Activated T-cell treated with anti-CD3 and anti-CD28 coated beads for 24 hours (primary cell): ENCODE measurements around the gene LCN10.
"Not testable (repeated sequence)": the region's sequence is repeated elsewhere in the genome, so short reads cannot be mapped to it uniquely, and the experiment has no call there.

ENCODE experiments used
- DNase-seq: peaks from one replicate; pipeline ENCODE4 v3.0.0-alpha.2; 2020; ENCODE audit warnings: low read depth

The LCN10 gene

GRCh38 chr9:136720251-136720897 lies 22.4 kb downstream of the LCN10 start:
- DNase-seq = no peak

DNA sequence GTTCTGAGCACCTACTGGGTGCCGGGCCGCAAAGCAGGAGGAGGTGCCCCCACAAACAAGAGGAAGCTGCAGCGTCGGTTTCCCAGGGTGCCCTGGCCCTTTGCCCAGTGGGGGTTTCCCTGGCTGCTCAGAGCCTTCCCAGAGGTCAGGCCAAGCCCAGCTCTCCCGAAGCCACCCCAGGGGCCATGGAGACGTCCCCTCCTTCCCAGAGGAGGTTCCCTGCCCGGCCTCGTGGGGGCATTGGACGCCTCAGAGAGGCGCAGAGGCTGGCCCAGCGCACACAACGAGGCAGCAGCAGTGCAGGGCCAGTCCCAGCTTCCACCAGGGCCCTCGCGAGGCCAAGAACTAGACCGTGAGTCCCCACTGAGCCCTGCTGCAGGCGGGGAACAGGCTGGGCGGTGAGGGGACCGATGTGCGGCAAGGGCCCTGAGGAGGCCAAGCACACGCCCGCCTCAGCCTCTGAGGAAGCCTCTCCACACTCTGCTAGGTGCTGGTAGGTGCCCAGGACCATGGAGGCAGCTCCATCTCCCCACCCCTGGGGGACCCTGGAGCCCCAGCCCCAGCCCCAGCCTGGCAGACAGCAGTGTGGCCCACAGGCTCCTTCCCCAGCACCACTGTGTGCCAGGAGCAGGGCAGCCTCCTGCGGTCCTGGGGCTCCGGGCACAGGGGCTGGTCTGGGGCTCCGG lies 23.4 kb downstream of the LCN10 start:
- DNase-seq = no peak

GRCh38 chr9:136718345-136719194 lies 24.2 kb downstream of the LCN10 start:
- DNase-seq = no peak

DNA sequence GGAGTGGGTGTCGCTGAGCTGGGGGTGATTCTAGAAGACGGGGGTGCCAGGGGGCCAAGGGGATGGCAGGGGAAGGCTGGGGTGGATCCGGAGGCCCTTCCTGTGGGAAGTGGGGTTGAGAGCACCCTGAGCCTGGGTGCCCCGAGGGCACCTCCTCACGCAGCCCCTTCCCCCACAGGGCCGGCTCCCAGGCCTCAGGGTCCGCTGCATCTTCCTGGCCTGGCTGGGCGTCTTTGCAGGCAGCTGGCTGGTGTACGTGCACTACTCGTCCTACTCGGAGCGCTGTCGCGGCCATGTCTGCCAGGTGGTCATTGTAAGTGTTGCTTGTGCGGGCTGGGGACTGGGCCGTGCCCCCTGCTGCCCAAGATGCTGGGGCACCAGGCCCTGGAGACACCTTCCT lies 25.3 kb downstream of the LCN10 start:
- no peak for DNase-seq

DNA sequence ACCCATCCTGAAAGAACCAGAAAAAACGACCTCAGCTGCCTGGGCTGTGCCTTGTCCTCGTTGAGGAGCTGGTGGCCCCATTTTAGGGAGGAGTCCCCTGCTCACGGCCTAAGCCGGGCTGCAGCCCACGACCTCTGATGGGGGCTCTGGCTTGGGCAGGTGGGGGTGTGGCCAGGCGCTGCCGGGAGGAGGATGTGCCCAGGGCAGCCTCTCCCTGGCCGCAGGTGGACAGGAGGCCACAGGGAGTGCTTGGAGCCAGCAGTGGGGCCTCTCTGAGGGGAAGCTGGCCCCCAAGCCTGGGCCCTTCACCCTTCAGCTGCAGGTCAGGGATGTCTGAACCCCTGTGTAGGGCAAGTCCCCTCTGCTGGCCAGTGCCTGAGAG lies 27.9 kb downstream of the LCN10 start:
- DNase-seq = no peak

GRCh38 chr9:136714096-136714892 lies 28.4 kb downstream of the LCN10 start:
- no peak for DNase-seq

DNA sequence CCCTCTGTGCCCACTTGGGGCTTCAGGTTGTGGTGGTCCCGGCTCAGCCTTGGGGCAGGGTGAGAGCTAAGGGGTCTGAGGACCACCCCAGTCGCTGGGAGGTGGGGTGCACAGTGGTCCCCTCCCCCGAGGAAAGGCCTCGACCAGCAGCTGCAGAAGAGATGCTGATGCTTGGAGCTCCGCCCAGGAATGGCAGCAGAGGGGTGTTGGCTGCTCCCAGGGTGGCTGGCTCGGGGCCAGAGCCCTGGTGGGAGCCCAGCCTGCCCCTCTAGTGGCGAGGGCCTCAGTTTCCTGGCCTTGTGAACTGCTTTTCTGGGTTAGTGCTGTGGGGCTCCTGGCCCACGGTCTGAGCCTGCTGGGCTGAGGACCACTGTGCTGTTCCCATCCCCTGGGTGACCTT lies 29.2 kb downstream of the LCN10 start:
- no peak for DNase-seq

DNA sequence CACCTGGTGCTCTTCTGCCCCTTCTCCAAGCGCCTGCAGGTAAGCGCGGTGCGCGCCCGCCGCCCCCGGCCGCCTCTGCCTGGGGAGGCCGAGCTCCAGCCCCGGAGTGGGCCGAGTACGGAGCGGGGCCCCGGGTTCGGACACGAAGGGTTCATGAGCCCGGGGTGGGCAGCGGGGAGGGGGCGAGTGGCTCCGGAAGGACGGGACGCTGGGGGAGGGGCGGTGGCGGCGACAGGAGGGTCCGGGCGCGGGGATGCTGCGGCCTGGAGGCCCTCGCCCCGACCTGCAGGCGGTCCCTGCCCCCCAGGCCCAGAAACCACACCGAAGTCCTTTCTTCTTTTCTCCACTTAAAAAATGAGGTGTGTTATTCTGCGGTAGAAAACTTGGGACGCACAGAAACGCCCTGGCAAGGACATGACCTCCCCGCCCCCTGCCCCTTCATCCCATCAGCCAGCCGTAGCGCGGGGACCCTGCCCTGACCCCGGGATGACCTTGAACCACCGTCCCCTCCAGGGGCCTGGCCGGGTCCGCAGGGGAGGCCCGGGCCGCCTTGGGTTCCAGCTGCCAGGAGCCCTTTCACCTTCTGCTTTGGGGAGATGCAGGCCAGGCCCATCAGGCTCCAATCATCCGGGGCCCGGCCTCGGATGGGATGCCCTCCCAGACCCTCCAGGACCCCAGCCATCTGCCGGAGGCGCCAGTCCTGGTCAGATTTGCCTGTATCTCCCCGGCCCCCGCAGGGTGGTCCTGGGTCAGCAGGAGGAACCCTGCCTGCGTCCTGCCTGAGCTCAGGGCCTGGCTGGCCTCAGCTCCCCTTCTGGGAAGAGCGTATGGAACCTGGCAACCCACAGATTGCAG lies 29.8 kb downstream of the LCN10 start:
- no peak for DNase-seq

DNA sequence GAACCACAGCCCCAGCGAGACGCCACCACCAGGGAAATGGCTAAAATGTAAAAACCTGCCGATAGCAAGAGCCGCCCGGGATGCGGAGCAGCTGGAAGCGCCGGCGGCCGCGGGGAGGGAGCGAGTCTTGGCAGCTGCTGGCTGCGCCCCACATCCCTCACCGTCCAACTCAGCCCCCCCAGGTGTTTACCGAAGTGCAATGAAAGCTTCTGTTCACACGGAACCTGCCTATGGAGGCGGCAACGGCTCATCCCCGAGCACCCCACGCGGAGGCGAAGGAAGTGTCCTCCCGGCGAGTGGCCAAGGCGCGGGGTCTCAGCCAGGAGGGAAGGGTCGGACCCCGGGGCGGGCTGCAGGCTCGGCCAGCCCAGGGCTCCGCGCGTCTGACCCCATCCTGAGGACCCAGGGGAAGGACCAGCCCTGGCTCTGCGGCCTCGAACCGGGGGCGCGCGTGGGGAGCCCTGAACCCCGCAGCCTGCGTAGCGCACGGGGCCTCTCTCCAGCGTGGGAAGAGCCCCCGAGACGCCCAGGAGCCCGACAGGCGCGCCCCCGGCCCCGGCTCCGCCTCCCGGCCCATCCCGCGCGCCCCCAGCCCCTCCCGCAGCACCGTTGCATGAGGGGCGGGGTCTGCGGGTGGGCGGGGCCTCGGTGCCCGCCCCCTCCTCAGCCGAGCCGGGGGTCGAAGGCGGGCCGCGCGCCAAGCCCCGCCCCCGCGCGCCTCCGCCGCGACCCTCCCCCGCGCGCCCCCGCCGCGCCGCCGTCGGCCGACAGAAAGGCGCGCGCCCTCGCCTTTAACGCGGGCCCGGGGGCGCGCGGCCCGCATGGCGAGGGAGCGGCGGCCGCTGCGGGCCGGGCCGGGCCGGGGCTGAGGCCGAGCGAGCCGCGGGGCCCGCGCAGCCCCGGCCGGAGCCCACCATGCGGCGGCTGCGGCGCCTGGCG lies 30.7 kb downstream of the LCN10 start, which contains the start of gene DIPK1B:
Gene DIPK1B (plus strand): TSS at position 822 of the 939 bp plus-strand sequence. CDS start 94 bp downstream, at position 916.
- no peak for DNase-seq

DNA sequence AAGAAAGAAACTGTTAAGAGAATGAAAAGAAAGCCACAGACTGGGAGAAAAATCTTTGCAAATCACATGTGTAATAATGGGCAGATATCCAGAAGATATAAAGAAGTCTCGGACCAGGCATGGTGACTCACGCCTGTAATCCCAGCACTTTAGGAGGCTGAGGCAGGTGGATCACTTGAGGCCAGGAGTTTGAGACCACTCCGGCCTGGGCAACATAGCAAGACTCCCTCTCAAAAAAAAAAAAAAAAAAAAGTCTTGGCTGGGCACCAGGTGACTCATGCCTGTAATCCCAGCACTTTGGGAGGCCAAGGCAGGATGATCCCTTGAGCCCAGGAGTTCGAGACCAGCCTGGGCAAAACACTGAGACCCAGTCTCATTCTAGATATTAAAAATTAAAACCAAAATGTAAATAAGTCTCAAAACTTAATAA lies 31.5 kb downstream of the LCN10 start:
- not testable (repeated sequence) for DNase-seq

GRCh38 chr9:136710543-136710942 lies 32.2 kb downstream of the LCN10 start:
- DNase-seq = no peak

DNA sequence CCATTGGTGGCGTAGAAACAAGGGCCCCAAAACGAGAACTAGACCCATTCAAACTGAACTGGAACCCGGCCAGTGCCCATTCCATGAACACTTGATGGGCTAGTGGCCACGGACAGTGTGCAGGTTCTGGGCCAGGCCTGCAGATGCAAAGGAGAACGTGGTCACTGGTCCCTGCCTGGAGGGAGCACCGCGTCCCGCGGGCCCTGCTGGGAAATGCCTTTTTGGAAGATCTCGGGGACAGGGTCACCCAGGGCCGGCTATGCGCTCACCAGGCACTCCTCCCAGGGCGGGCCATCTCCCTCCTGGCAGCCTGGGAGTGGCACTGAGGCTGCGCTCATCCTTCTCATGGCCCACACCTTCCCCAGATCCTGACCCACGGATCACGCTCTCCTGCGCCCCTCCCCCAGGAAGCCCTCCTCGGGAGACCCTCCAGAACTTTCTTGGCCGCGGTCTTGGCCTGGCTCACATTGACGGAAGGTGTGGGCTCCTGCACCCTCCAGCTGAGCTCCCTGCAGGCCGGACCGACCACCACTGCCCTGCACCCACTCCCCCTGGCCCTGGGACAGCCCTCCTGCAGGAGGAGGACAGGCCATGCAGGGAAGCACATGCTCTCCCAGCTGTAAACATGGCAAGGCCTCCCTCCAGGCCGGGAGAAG lies 33.2 kb downstream of the LCN10 start:
- DNase-seq = no peak

DNA sequence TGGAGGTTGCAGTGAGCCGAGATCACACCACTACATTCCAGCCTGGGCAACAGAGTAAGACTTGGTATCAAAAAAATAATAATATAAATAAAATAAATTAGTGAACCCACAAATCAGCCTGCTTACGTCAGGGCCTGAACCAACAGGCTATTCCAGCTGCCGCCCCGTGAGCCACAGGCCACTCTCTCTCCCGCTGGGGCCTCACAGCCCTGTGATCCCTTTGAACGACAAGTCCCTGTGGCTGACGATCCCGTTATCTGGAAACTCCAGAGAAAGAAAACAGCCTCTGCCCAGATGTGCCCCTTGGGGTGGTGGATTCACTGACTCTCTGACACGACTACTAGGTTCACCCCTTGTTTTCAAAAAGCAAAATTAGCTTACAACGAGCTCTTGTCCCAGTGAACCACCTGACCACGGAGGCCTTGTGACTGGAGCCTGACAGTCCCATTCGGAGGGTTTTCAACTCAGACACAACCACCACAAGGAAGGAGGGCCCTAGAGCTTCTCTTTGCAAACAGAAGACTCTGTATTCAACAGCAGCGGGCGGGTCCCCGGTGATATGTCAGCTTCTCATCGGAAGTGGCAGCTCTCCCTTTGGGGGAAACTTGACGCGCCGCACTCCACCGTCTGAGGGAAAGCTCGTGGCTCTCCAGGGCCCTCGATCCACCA lies 34.8 kb downstream of the LCN10 start:
- DNase-seq = no peak

- DNase-seq = no peak
These were observed 35.7 kb downstream of the LCN10 start for GRCh38 chr9:136707011-136707410.

DNA sequence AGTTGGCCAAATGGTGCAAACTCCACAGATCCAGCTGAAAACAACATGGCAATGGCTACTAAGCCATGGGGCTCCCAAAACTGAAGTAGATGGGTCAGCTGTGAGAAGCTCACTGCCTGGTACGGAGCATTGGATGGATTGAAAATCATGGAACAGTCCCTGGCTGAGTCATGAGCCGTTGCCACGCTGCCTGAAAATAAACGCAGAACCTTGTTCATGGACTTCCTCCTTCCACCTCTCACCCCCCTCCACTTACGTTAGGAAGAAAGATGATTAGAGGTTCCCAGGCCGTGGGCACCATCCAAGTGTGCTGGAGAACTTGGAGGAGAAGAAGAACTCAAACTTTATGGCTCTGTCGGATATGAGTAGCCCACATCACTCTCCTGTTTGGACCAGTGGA lies 37.2 kb downstream of the LCN10 start:
- no peak for DNase-seq

DNA sequence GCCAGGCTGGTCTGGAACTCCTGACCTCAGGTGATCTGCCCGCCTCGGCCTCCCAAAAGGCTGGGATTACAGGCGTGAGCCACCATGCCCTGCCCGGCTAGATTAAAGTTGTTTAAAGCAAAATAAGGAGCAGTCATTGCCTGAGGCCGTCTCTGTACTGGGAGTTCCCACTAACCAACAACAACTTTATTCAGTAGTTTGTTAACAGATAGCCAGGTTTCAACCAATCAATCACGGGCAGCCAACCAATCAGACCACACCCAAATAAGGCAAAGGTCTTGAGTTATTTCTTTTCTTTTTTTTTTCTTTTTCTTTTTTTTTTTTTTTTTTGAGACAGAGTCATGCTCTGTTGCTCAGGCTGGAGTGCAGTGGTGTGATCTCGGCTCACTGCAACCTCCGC lies 38.0 kb downstream of the LCN10 start:
- not testable (repeated sequence) for DNase-seq

GRCh38 chr9:136703276-136703860 lies 39.4 kb downstream of the LCN10 start:
- DNase-seq = no peak

- DNase-seq = no peak
These were observed 41.1 kb downstream of the LCN10 start for GRCh38 chr9:136701668-136702053.
